PC-9 (cell line): ENCODE data around the gene UROS. TPM values are rescaled to one million over a fixed set of nuclear protein-coding genes. Genes with fewer than 3 reads are reported as not detected.
A peak's percentile ranks its signal among the peaks of the same experiment; 100 is the strongest.

Source experiments
- Bru-seq: library from RNA; stranded (reverse); fragments of 400-500 nt; gene quantifications from one replicate; lab custom pipeline; 2021; lab: Mats Ljungman, UMichigan
- BruChase-seq, 2 experiments: library from RNA; stranded (reverse); fragments of 400-500 nt; gene quantifications; one replicate each; lab custom pipeline; 2021; lab: Mats Ljungman, UMichigan
- BruUV-seq: library from RNA; stranded (reverse); fragments of 400-500 nt; replicated peaks from 2 replicates; lab custom pipeline; 2021; lab: Mats Ljungman, UMichigan
- CTCF ChIA-PET: fragments of 300-600 bp; sonication (Branson Sonifier 250); formaldehyde crosslinking; loops from one replicate; lab custom pipeline; 2022; ENCODE audit warnings: antibody characterized with exemption; lab: Charles Lee
- POLR2A ChIA-PET: fragments of 300-600 bp; sonication (Branson Sonifier 250); formaldehyde crosslinking; loops from one replicate; lab custom pipeline; 2022; ENCODE audit warnings: antibody characterized with exemption; ENCODE audit not compliant: unreplicated experiment; lab: Charles Lee
- DNase-seq, 2 experiments: peaks; one replicate each; pipeline versions ENCODE4 v3.0.0 to v3.0.0-alpha.2; 2015 to 2022; ENCODE audit warnings: mixed read lengths in 1 of 2
- H2AFZ ChIP-seq: fragments of 200-600 bp; sonication (generic); 2 replicates; pipeline ENCODE4 v1.8.1; 2017; ENCODE audit warnings: antibody characterized with exemption
- H3F3A ChIP-seq: fragments of 200-600 bp; sonication (generic); 2 replicates; pipeline ENCODE4 v1.8.1; 2017; ENCODE audit warnings: antibody characterized with exemption, mild to moderate bottlenecking, low read depth; ENCODE audit not compliant: insufficient read depth
- H3K27ac ChIP-seq: fragments of 200-600 bp; sonication (generic); 2 replicates; pipeline ENCODE4 v1.6.1; 2016; ENCODE audit warnings: mixed run types
- H3K27me3 ChIP-seq: fragments of 200-600 bp; sonication (generic); 2 replicates; pipeline ENCODE4 v1.6.1; 2016; ENCODE audit warnings: low read depth, mixed run types; ENCODE audit not compliant: insufficient read depth
- H3K36me3 ChIP-seq: fragments of 200-600 bp; sonication (generic); 2 replicates; pipeline ENCODE4 v1.6.1; 2016; ENCODE audit warnings: low read depth, mixed run types
- H3K4me1 ChIP-seq: fragments of 200-600 bp; sonication (generic); replicated peaks from 2 replicates; pipeline ENCODE4 v1.6.1; 2016; ENCODE audit warnings: mixed run types; ENCODE audit not compliant: insufficient read depth
- H3K4me2 ChIP-seq: fragments of 200-600 bp; sonication (generic); 2 replicates; pipeline ENCODE4 v1.6.1; 2017; ENCODE audit warnings: mixed run types
- H3K4me3 ChIP-seq: fragments of 200-600 bp; sonication (generic); 2 replicates; pipeline ENCODE4 v1.6.1; 2016; ENCODE audit warnings: mixed run types
- H3K79me2 ChIP-seq: fragments of 200-600 bp; sonication (generic); 2 replicates; pipeline ENCODE4 v1.6.1; 2017; ENCODE audit warnings: low read depth, mixed run types
- H3K9me2 ChIP-seq: fragments of 200-600 bp; sonication (generic); 2 replicates; pipeline ENCODE4 v1.8.1; 2017; ENCODE audit warnings: mild to moderate bottlenecking; ENCODE audit not compliant: insufficient read depth
- H3K9me3 ChIP-seq: fragments of 200-600 bp; sonication (generic); 2 replicates; pipeline ENCODE4 v1.8.1; 2016; ENCODE audit warnings: low read depth; ENCODE audit not compliant: insufficient read depth
- H4K20me1 ChIP-seq: fragments of 200-600 bp; sonication (generic); 2 replicates; pipeline ENCODE4 v1.8.1; 2017; ENCODE audit not compliant: insufficient read depth
- CTCF ChIP-seq: fragments of 200-600 bp; sonication (generic); conservative IDR thresholded peaks from 2 replicates; pipeline ENCODE4 v1.6.1; 2017; ENCODE audit warnings: mixed run types, antibody characterized with exemption, mild to moderate bottlenecking, moderate library complexity
- EZH2 ChIP-seq: fragments of 200-600 bp; sonication (generic); IDR thresholded peaks from 2 replicates; pipeline ENCODE4 v1.8.0; 2017; ENCODE audit warnings: antibody characterized with exemption, low read depth
- intact Hi-C: fragments of 100-400 bp; cut with micrococcal nuclease; formaldehyde crosslinking; loops from one replicate; pipeline ENCODE4 v1.10.0; 2022; ENCODE audit not compliant: unreplicated experiment
- long read RNA-seq: library from polyadenylated mRNA; stranded (forward); transcript quantifications from one replicate; pipeline ENCODE4 v2.0.0, GENCODE V29; 2022
- total RNA-seq: library from RNA; stranded (reverse); gene quantifications from 2 replicates; pipeline ENCODE4 v1.2.3, GENCODE V29; 2021

The UROS gene
- 35.1 and 40.1 TPM in 2 replicates for total RNA-seq
- Bru-seq, nascent RNA: percentile 58 among the genes with signal in this experiment
- percentile 58 among the genes with signal in this experiment for BruChase-seq, experiment 1, labeled RNA remaining after a 2-hour chase
- percentile 57 among the genes with signal in this experiment for BruChase-seq, experiment 2, labeled RNA remaining after a 6-hour chase
- long read RNA-seq, transcript UROS-204 (10 exons, 1,342 nt): major isoform, 55 of 76 reads
- long read RNA-seq, transcript UROS-202 (7 exons, 1,556 nt): minor isoform, 5 of 76 reads
- long read RNA-seq, partial matches to known transcripts: 2 of 76 reads
- long read RNA-seq, other reads (novel, unspliced or antisense): 14 of 76 reads

- Histone ChIP-seq H3K4me3 (peak within 1 kb of the TSS; percentile 81), H3F3A (no peaks in the 10 kb centered on the region), H3K4me1 (peaks cover 14% of the 10 kb centered on the region), H3K27ac (peak within 1 kb of the TSS; percentile 88), H2AFZ (peak within 1 kb of the TSS; percentile 91), H3K9me3 (no peaks in the 10 kb centered on the region), H4K20me1 (peaks cover 9% of the 10 kb centered on the region; the same call in 1 of the 2 replicates), H3K79me2 (peaks cover 54% of the 10 kb centered on the region), H3K27me3 (no peaks in the 10 kb centered on the region), H3K4me2 (peak within 1 kb of the TSS; percentile 99), H3K36me3 (peaks cover 19% of the 10 kb centered on the region), H3K9me2 (no peaks in the 10 kb centered on the region)
- no TSS peak for BruUV-seq
- no peak for TF ChIP-seq CTCF
- TF ChIP-seq EZH2: no peak
- intact Hi-C loops: loop anchor here (5.0 kb wide), 1 partner anchor 761 kb away; no protein-coding TSS in a partner anchor
- ChIA-PET CTCF (no interaction called here), POLR2A (no interaction called here)
- peak; percentile 66 to 75 for DNase-seq
These were observed at the start of gene UROS, which contains the start of gene BCCIP for GRCh38 chr10:125822878-125823662. TSS of gene UROS (minus strand) at chr10:125823258. CDS start at chr10:125816499, 6,759 bp downstream. TSS of gene BCCIP (plus strand) at chr10:125823546. CDS start at chr10:125823558, 12 bp downstream.

GRCh38 chr10:125871338-125871737 is 48.3 kb upstream of the UROS start:
- ChIA-PET POLR2A (no interaction called here), CTCF (no interaction called here)
- no peak overlapping the region for H3K4me2 ChIP-seq
- H2AFZ ChIP-seq: no peak overlapping the region
- no peak for DNase-seq
- H3K27ac ChIP-seq: no peak overlapping the region
- no TSS peak for BruUV-seq
- intact Hi-C loops: loop anchor here (10.0 kb wide), 1 partner anchor 1033 kb away; the partner anchor contains the start of gene DOCK1
- H3K27me3 ChIP-seq: no peaks in the 10 kb centered on the region
- no peaks in the 10 kb centered on the region for H3F3A ChIP-seq
- no peaks in the 10 kb centered on the region for H3K79me2 ChIP-seq
- TF ChIP-seq EZH2 (no peak), CTCF (no peak)
- no peaks in the 10 kb centered on the region for H3K4me1 ChIP-seq
- H3K9me3 ChIP-seq: peaks cover 7% of the 10 kb centered on the region; the same call in 1 of the 2 replicates
- no peaks in the 10 kb centered on the region for H3K9me2 ChIP-seq
- no peak overlapping the region for H3K4me3 ChIP-seq
- H4K20me1 ChIP-seq: 0 out of 2 replicates have a peak, but pooled peaks cover 5% of the 10 kb centered on the region
- H3K36me3 ChIP-seq: peaks cover 11% of the 10 kb centered on the region

GRCh38 chr10:125868372-125868975 is 45.4 kb upstream of the UROS start:
- H3K4me3 ChIP-seq: no peak overlapping the region
- no peaks in the 10 kb centered on the region for H3K4me1 ChIP-seq
- H3K9me3 ChIP-seq: no peaks in the 10 kb centered on the region
- no peak overlapping the region for H3K27ac ChIP-seq
- H3K36me3 ChIP-seq: no peaks in the 10 kb centered on the region
- CTCF ChIA-PET: interaction anchor here (0.6 to 1.4 kb wide), 2 partner anchors 66 to 115 kb away, joined by 3 read pairs; no protein-coding TSS in a partner anchor
- H3K79me2 ChIP-seq: no peaks in the 10 kb centered on the region
- H3F3A ChIP-seq: no peaks in the 10 kb centered on the region
- POLR2A ChIA-PET: no interaction called here
- no peak overlapping the region for H3K4me2 ChIP-seq
- TF ChIP-seq CTCF (peak; percentile 87), EZH2 (no peak)
- no peak overlapping the region for H2AFZ ChIP-seq
- H4K20me1 ChIP-seq: 0 out of 2 replicates have a peak, but pooled peaks cover 5% of the 10 kb centered on the region
- DNase-seq: peak in 1 of 2 experiments; percentile 9
- no peaks in the 10 kb centered on the region for H3K27me3 ChIP-seq
- no TSS peak for BruUV-seq
- H3K9me2 ChIP-seq: no peaks in the 10 kb centered on the region
- intact Hi-C loops: loop anchor here (5.0 kb wide), 3 partner anchors 64 to 879 kb away; no protein-coding TSS in a partner anchor
